ENCODE results near the gene SULT4A1. TPM values are rescaled to one million over a fixed set of nuclear protein-coding genes. Genes with fewer than 3 reads are reported as not detected.

The SULT4A1 gene
- total RNA-seq, 1 experiment from 2014 or later, result 12.6 TPM

DNA sequence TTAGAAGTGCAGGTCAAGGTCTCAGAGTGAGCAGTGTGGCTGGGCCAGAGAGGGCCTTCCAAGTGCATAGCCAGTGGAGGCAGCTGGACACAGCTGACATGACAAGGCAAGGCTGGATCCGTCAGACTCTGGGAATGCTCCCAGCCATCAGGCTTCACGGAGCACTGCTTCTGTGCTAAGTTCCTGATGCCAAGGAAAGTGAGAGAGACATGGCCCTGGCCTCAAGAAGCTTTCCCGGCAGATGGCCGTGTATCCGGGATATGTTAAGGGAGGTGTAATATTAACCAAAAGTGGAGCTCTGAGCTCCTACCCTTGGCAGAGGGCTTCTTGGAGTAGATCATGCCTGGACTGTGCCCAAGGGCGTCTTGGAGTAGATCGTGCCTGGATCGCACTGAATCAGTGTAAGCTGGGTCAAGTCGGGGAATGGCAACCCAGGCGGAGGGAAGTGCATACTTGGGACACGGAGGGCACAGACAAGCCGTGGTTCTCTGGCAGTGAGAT is 42.8 kb downstream of the SULT4A1 start (continued):
- TF ChIP-seq, protein P1, sequence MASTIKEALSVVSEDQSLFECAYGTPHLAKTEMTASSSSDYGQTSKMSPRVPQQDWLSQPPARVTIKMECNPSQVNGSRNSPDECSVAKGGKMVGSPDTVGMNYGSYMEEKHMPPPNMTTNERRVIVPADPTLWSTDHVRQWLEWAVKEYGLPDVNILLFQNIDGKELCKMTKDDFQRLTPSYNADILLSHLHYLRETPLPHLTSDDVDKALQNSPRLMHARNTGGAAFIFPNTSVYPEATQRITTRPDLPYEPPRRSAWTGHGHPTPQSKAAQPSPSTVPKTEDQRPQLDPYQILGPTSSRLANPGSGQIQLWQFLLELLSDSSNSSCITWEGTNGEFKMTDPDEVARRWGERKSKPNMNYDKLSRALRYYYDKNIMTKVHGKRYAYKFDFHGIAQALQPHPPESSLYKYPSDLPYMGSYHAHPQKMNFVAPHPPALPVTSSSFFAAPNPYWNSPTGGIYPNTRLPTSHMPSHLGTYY (CRISPR knock-in tag; IDR thresholded peaks at IDR 0.05), result no peak
- TF ChIP-seq, protein P2, sequence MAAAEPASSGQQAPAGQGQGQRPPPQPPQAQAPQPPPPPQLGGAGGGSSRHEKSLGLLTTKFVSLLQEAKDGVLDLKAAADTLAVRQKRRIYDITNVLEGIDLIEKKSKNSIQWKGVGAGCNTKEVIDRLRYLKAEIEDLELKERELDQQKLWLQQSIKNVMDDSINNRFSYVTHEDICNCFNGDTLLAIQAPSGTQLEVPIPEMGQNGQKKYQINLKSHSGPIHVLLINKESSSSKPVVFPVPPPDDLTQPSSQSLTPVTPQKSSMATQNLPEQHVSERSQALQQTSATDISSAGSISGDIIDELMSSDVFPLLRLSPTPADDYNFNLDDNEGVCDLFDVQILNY (CRISPR knock-in tag; IDR thresholded peaks at IDR 0.05), result no peak

DNA sequence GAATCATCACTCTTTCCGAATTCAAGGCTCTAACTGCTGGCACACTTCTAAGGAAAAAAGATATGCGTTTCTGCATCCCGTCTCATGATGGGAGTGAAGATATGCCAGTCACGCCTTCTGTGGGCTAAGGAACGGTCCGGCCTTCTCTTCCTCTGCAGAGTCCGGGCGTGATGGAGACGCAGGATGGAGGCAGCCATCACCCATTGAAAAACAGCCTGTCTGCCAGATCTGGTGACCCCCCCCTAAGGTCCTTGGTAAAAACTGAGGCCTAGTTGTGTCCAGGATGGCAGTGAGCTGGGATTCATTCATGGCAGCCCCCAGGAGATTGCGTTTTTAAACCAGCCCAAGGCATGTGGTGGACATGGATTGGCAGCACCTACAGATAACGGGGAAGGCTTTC is 43.3 kb downstream of the SULT4A1 start:
- H3K36me3 Mint-ChIP-seq, result no peaks in the 10 kb centered on the region
- ChIA-PET CTCF (interaction anchor here (6.2 kb wide), 1 partner anchor 65 kb away, joined by 48 read pairs; no protein-coding TSS in a partner anchor), POLR2A (no interaction called here)
- ATAC-seq (no peak), DNase-seq (ENCODE audit: low spot score) (no peak)
- TF ChIP-seq, protein P3, sequence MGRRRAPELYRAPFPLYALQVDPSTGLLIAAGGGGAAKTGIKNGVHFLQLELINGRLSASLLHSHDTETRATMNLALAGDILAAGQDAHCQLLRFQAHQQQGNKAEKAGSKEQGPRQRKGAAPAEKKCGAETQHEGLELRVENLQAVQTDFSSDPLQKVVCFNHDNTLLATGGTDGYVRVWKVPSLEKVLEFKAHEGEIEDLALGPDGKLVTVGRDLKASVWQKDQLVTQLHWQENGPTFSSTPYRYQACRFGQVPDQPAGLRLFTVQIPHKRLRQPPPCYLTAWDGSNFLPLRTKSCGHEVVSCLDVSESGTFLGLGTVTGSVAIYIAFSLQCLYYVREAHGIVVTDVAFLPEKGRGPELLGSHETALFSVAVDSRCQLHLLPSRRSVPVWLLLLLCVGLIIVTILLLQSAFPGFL (CRISPR knock-in tag; IDR thresholded peaks at IDR 0.05; ENCODE audit: borderline replicate concordance), result no peak
- TF ChIP-seq ZNF263 (CRISPR knock-in tag; IDR thresholded peaks at IDR 0.05; ENCODE audit: low read depth) (no peak), NR3C1 (CRISPR knock-in tag; conservative IDR thresholded peaks at IDR 0.05; ENCODE audit: low read depth) (no peak), ATF1 (CRISPR knock-in tag; IDR thresholded peaks at IDR 0.05) (no peak), ZNF317 (CRISPR knock-in tag; IDR thresholded peaks at IDR 0.05; ENCODE audit: borderline replicate concordance, low read depth) (no peak), SOX15 (CRISPR knock-in tag; IDR thresholded peaks at IDR 0.05) (no peak), CBFB (CRISPR knock-in tag; IDR thresholded peaks at IDR 0.05; ENCODE audit: low read depth) (no peak), JUN (CRISPR knock-in tag; IDR thresholded peaks at IDR 0.05) (no peak), NFE2L1 (CRISPR knock-in tag; IDR thresholded peaks at IDR 0.05) (no peak), TCF7 (CRISPR knock-in tag; IDR thresholded peaks at IDR 0.05; ENCODE audit: low read depth) (no peak), MYBL2 (CRISPR knock-in tag; IDR thresholded peaks at IDR 0.05) (no peak)
- TF ChIP-seq, protein P4, sequence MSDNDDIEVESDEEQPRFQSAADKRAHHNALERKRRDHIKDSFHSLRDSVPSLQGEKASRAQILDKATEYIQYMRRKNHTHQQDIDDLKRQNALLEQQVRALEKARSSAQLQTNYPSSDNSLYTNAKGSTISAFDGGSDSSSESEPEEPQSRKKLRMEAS (CRISPR knock-in tag; IDR thresholded peaks at IDR 0.05), result no peak
- TF ChIP-seq, protein P5, sequence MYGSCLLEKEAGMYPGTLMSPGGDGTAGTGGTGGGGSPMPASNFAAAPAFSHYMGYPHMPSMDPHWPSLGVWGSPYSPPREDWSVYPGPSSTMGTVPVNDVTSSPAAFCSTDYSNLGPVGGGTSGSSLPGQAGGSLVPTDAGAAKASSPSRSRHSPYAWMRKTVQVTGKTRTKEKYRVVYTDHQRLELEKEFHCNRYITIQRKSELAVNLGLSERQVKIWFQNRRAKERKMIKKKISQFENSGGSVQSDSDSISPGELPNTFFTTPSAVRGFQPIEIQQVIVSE (CRISPR knock-in tag; IDR thresholded peaks at IDR 0.05; ENCODE audit: borderline replicate concordance), result no peak
- TF ChIP-seq, protein P6, sequence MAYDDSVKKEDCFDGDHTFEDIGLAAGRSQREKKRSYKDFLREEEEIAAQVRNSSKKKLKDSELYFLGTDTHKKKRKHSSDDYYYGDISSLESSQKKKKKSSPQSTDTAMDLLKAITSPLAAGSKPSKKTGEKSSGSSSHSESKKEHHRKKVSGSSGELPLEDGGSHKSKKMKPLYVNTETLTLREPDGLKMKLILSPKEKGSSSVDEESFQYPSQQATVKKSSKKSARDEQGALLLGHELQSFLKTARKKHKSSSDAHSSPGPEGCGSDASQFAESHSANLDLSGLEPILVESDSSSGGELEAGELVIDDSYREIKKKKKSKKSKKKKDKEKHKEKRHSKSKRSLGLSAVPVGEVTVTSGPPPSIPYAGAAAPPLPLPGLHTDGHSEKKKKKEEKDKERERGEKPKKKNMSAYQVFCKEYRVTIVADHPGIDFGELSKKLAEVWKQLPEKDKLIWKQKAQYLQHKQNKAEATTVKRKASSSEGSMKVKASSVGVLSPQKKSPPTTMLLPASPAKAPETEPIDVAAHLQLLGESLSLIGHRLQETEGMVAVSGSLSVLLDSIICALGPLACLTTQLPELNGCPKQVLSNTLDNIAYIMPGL (CRISPR knock-in tag; IDR thresholded peaks at IDR 0.05), result no peak
- TF ChIP-seq, protein P7, sequence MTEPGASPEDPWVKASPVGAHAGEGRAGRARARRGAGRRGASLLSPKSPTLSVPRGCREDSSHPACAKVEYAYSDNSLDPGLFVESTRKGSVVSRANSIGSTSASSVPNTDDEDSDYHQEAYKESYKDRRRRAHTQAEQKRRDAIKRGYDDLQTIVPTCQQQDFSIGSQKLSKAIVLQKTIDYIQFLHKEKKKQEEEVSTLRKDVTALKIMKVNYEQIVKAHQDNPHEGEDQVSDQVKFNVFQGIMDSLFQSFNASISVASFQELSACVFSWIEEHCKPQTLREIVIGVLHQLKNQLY (CRISPR knock-in tag; IDR thresholded peaks at IDR 0.05), result no peak
- TF ChIP-seq, protein P8, sequence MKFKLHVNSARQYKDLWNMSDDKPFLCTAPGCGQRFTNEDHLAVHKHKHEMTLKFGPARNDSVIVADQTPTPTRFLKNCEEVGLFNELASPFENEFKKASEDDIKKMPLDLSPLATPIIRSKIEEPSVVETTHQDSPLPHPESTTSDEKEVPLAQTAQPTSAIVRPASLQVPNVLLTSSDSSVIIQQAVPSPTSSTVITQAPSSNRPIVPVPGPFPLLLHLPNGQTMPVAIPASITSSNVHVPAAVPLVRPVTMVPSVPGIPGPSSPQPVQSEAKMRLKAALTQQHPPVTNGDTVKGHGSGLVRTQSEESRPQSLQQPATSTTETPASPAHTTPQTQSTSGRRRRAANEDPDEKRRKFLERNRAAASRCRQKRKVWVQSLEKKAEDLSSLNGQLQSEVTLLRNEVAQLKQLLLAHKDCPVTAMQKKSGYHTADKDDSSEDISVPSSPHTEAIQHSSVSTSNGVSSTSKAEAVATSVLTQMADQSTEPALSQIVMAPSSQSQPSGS (CRISPR knock-in tag; IDR thresholded peaks at IDR 0.05; ENCODE audit: borderline replicate concordance, low read depth), result no peak
- H3K4me1 Mint-ChIP-seq, result peaks cover 33% of the 10 kb centered on the region
- H3K27me3 Mint-ChIP-seq (ENCODE audit: low read depth), result no peaks in the 10 kb centered on the region
- H3K4me3 Mint-ChIP-seq, result no peak overlapping the region
- H3K9me3 Mint-ChIP-seq, result no peaks in the 10 kb centered on the region
- no peak overlapping the region for H3K27ac Mint-ChIP-seq

All from WTC11 (cell line).